ENCODE results near the gene PAM16.

Gene PAM16

DNA sequence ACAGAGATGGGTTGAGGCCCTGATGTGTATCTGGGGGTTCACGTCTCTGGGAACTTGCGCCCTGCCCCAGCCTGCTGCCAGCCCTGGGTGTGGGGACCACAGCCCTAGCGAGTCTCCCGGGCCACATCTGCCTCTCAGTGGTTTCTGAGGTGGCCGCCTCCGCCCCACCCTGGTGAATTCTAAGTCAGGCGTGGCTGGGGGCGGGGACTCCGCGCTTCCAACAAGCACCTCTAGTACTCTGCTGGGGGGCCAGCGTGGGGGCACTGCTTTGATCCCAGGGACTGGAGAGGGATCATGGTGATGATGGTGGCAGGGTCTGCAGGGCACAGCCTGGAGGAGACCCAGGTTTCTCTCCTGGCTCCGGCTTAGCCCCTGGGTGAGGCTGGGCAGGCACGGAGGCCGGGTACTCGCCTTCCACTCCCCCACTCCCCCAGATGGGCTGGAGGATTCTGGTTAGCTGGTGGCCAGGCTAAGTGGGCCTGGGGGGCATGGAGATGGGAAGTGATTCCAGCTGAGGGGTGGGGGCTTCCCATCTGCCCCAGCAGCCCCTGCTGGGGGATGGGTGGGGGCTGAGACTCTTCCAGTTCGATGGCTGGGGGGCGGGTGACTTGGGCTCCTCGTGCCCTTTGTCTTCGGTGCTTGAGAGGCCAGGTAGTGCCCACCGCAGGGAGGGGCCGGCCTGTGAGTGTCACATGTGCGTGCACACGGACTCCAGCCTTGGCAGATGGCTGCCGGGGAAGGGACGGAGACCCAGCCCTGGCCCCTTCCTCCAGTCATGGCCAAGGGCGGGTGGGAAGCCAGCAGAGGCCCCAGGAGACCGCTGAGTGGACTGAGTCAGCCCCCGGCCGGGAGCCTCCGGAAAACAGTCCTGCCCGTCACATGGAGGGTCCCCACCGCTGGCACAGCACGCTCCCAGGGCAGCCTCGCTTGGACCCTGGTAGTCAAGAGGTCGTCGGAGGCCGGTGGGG is 31.4 kb downstream of the PAM16 start:
- no peak for DNase-seq (ENCODE audit: low spot score)

DNA sequence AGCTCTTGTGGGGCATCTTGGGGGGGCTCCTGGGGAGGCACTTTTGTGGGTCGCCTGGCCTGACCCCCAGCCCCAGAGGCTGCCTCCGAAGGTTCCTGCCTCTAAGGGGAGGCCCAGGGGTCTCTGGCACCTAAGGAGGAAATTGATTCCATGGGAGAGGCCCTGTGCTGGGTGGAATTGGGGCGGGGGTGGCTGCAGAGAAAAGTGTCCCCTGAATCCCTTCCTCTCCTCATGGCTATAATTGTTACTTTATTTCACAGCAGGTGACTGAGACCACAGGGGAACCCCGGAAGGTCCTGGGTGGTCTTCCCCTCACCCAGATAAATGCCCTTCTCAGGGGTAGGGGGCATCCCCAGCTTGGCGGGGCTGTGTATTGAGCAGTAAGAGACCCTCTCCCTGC is 32.2 kb downstream of the PAM16 start:
- DNase-seq (ENCODE audit: low spot score), result no peak

DNA sequence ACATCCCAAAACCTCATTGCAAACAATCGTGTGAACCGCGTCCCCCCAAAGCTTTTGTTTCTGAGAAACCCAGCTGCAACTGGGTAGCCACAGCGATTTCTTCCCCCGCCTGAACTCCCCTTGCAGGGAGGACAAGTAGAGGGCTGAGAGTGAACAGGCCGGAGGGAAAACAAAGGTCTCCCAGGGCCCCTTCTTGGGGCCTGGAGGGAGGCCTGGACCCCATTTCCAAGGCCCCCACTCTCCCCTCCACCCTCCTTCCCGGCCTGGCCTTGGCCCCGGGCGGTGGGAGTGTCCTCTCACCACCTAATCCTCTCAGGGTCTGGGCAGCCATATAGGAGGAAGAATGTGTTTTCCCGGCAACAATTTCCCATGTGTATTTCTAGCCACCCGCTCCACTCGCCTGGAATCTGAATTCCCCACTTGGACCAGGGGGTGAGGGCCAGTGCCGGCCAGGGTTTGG is 32.6 kb downstream of the PAM16 start:
- DNase-seq (ENCODE audit: low spot score), result no peak

DNA sequence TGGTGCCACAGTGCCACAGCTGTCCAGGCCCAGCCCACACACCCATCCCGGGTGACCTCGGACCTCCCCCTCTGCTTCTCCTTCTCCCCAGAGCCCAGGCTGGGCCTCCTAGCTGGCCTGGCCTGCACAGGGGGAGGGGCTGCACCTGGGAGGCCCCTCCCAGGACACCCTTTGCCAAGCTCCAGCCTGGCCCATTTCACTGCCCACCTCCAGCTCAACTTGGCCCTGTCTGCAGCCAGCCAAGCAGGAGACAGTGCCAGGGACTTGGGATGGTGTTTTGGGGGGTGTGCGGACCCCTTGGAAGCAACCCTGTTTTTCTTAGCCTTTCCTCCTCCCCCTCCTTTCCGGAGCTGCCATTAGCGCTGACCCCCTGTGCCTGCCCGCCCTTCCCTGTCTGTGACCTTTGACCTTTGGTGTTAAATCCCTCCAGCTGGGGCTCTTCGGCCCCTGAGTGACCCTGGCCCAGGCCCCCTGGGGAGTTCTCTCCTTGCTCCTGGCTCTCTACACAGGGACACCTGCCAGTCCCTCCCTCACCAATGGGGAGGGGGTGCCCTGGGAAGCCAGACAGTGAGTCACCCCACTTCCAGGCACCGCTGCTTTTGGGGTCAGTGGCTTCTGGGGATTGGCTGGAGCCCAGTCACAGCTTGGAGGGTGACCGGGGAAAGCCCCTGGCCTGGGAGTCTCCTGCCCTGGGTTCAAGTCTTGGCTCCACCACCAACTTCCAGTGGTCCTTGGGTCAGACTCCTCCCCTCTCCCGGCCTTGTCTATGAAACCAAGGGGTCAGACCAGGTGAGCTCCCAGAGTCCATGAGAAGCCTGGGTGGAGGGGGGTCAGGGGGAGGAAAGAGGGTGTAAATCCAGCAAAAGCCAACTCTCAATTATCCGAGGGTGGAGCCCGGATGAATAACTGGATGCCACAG is 33.3 kb downstream of the PAM16 start:
- DNase-seq (ENCODE audit: low spot score), result no peak

DNA sequence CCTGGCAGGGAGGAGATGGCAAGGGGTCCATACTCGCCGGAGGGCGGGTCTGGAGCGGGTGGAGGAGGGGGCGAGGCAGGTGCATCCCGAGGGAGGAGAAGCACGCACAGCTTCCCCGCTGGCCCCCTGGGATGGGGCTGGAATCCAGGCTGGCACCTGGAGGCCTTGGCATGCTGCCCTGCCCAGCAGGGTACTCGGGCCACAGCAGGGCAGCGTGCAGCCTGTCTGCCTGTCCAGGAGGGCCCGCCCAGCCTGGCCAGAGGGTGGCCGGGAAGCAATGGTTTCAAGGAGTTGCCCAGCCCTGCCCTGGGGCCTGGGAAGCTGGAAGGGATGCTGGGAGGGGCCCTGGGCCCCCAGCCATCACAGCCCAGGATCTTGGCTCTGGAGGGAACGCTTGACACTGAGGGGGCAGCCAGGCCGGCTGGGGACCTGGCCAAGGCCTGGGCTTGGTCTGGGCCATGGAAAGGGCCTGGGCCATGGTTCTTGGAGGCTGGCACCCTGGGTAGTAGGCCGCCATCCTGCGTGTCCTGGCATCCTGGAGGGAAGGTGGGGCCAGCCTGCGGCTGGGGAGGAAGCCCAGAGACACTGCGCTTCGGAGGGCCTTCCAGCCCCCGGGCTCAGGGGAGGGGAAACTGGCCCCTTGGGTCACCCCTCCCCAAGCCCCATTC is 34.1 kb downstream of the PAM16 start:
- peak; percentile 59 for DNase-seq (ENCODE audit: low spot score)

DNA sequence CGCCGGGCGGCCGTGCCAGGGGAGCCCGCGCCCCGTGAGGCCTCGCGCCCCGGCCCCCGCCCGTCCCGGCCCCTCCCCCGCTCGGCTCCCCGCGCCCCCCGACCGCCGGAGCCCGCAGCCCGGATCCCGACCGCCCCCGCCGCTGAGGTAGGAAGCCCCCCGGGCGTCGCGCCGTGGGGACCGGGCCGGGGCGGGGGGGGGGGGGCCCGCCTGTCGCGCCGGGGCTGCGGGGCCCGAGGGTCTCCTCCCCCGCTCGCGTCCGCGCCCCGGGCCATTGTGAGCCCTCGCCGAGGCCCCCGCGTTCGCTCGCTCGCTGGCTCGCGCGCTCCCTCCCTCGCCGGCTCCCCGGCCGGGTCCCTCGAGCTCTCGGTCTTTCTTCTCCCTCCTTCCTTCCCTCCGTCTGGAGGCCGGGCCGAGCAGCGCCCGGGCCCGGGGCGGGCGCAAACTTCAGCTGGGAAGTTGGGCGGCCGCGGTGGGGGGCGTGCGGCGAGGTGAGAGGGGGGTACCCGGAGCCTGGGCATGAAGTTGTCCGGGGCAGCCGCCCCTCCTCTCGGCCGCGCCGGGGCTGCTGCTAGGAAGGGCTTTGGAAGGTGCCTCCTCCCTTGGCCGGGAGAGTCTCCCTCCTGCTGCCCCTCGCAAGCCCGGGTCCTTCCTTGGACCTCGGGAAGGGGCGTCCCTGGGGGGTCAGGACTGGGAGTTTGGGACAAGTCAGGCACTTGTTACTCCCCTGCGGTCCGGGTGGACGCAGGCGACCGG is 34.8 kb downstream of the PAM16 start:
- no peak for DNase-seq (ENCODE audit: low spot score)

DNA sequence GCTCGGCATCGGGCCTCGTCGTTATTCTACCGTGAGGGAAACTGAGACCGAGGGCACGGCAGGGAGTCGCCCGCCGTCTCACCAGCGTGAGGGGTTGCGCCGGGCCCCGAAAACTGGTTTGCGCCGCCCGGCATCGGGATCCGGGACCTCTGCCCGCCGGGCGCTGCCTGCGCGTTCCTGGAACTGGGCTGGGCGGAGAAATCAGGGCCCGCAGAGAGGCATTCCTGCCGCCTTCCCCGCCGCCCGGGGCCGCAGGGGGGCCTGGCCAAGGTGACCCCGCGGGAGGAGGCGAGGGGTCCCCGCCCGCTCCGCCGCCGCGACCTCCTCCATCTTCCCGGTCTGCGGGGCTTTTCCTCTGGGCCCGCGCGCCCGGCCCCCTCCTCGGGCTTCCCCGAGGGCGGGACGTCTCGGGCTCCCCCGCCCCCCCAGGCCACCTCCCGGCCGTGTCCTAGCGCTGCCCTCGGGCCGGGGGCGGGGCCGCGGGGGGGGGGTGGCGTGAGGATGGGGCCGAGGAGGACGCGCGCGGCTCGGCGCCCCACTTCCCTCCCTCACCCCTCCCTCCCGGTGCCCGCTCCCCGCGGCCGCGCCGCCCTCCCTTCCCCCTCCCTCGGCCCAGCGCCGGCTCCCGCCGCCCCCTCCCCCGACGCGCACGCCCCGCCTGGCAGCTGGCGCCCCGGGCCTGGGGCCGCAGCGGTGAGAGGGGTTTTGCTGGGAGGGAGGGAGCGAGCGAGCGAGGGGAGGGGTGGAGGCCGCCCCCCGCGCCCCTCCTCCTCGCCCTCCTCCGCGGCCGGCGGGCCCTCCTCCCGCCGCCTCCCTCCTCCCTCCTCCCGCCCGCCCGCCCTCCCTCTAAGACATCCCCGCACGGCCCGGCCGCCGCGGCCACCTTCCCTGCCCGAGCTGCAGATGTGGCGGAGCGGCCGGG is 35.7 kb downstream of the PAM16 start, which contains the start of gene GLIS2:
Gene GLIS2 (plus strand): TSS at position 882 of the 922 bp plus-strand sequence. CDS start 16,214 bp downstream, outside the sequence.
- peak; percentile 81 for DNase-seq (ENCODE audit: low spot score)

DNA sequence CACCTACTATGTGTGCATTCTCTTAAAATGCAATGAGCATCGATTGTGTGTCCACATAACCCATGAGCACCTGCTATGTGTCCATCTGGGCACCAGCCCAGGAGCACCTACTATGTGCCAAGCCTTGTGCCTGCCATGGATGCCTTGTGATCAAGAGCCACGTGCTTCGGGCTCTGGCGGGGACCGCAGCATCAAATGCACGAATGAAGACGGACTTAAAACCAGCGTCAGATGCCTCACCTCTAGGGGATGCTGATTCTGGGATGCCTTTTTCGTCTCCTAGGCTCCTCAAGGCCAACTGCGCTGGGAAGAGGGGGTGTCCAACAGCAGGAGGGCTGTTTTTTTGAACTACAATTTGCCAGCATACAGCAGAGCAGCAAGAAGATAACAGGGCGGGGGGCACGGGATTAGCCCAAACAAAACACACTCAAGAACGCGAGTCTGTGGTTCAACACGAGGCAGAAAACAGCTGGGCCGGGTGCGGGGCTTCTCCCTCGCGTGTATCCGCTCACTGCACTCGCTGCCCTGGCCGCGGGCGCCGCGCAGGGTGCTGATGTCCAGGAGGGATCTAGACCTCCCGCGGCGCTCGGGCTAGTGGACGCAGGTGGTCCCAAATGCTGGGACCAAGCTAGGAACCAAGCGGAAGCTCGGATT is 36.5 kb downstream of the PAM16 start:
- DNase-seq (ENCODE audit: low spot score), result peak; percentile 84

DNA sequence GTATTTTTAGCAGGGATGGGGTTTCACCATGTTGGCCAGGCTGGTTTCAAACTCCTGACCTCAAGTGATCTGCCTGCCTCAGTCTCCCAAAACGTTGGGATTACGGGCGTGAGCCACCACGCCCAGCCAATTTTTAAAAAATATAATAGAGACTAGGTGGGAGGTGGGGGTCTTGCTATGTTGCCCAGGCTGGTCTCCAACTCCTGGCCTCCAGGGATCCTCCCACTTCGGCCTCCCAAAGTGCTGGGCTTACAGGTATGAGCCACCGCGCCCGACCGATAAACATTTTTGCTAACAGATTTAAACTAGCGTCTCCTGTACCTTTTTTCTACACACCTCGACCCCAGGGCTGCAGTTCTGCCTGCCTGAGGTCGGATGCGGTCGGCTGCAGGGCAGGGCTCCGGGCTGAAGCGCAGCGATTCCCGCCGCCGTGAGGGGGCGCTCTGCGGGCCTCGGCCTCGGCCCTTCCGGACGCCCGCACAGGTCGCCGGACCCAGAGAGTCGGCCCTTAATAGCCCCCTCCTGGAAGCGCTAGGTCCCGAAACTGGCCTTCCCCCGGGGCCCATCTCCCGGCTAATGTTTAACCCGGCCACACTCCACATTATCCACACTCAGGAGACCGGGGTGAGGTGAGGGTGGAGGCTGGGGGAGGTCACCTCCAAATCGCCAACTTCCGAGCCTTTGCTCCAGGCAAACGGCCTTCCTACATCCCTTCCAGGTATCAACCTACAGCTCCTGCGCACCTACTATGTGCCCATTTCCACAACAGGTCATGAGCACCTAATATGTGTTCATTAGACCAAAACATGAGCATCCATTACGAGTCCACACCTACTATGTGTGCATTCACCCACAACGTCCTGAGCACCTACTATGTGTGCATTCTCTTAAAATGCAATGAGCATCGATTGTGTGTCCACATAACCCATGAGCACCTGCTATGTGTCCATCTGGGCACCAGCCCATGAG is 37.3 kb downstream of the PAM16 start:
- peak; percentile 29 for DNase-seq (ENCODE audit: low spot score)

DNA sequence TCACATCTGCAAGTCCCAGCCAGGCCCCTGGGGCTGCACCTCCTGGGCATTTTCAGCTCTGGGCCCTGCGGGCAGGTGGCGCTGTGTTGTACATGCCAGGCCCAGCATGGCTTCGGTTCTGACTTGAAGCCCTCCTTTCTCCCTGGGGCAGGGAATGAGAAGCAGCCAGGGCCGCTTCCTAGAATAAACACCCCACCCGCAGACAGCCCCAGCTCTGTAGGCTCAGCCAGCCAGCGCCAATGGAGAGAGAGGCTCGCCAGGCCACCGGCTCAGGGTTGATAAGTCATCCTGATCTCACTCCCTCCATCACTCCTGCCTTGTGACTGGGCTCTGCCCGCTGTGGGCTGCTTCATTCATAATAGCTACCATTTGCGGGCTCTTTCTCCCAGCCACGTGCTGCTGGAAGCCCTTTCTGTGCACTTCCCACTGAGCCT is 41.3 kb downstream of the PAM16 start:
- peak; percentile 62 for DNase-seq (ENCODE audit: low spot score)

DNA sequence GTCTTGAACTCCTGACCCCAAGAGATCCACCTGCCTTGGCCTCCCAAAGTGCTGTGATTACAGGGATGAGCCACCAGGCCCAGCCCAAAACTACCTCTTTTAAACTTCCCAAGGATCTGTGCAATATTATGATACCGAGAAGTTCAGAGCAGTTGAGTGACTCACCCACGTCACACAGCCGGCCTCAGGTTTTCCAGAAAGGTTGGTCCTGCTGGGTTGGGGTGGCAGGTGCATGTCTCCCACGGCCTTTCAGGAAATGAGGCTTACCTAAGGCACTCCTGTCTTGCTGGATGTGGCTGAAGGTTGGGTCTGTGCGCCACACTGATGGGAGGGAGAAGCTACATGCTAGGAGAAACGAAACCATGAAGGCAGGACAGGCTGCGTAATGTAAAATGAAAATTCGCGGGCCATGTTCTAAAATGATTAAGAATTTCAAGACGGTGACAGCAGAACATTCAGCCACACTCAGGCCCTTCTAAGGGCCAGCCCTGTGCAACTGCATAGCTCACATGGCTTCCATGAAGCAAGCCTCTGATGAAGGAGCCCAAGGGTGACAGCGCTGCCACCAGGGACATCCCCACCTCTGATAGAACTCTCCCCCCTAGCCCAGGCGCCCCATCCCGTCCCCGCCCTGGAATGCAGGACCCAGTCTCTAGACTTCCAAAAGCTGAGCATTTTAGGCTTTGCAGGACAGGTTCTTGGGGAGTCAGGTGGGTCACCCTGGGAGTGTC is 41.9 kb downstream of the PAM16 start:
- no peak for DNase-seq (ENCODE audit: low spot score)

DNA sequence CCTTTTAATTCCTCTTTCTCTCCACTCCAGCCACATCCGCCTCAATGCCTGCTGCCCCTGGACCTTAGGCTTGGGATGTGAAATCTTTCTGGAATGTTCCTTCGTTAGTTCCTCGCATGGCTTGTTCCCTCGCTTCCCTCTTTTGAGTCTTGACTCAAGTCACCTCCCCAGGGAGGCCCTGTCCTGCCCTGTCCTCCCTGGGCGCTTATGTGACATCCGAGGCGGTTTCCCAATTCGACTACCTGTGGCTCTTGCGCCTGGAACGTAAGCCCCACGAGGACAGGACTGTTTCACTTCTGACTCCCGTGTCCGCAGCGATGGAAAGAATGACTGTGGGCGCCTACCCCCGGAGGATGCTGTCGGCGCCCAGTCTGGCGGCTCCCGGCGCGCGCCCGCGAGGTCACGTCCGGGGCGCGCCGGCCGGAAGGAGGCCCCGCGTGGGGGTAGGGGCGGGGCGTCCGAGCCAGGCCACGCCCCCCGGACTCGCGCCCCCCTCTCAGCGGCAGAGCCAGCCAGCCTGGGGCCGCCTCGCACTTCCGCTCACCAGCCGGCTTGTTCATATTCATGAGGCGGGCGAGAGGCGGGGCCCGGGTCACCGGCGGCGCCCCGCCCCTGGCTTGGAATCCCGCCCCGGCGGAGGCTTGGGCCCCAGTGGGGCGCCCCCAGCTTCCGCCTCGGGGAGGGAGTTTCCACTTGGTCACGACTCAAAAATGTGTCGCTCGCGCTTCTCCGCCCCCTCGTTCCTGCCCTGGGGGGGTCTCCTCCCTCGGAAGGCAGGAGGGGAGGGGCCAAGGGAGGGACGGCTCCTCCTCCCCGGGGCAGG is 43.7 kb downstream of the PAM16 start:
- DNase-seq (ENCODE audit: low spot score), result peak; percentile 97

DNA sequence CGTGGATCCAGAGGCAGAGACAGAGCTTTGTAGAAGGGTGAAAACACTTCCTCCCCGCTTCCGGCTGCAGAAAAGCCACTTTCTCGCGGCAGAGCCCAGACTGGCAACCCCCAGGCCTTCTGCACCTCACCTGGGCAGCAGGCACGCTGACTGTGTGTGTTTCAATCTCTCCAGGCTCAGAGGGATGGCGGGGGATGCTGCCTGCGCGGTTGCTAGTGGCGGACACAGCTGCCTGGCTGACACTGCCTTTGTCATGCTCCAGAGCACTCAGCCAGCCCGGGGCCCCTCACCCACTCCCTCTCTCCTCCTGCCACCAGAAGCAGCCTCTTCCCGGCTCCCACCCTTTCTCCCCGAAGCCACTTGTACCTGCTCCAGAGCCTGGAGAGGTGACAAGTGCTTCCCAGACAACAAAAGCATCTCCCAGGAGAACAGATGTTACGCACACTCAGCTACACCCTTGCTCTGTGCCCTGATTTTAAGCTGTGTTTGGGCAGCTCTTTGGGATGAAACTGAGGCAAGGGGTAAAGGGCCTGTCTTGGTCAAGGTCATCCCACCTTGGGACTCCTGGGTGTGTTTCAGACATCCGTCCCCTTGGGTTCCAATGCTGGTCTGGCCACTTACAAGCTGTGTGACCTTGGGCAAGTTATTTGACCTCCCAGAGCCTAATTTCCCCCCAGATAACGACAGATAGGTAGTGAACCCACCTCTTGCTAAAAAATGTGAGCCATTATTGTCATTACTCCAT is 44.5 kb downstream of the PAM16 start:
- DNase-seq (ENCODE audit: low spot score), result peak; percentile 50

DNA sequence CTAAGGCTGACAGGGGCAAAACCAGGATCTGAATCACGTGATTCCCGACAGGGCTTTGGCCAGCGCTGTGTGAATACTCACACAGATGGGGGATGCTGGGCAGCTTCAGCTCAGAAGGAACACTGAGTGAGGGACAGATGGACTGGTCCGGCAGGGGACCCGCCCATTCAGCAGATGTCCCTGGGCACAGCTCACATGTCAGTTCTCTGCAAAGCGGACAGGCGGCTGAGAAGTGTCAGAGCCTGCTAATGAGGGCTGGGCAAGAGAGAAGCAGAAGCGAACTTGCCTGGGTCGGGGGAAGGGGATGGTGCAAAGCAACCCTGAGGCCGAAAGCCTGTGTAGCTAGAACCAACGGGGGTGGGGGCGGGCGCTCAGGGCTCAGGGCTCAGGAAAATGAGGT is 47.1 kb downstream of the PAM16 start:
- DNase-seq (ENCODE audit: low spot score), result no peak

DNA sequence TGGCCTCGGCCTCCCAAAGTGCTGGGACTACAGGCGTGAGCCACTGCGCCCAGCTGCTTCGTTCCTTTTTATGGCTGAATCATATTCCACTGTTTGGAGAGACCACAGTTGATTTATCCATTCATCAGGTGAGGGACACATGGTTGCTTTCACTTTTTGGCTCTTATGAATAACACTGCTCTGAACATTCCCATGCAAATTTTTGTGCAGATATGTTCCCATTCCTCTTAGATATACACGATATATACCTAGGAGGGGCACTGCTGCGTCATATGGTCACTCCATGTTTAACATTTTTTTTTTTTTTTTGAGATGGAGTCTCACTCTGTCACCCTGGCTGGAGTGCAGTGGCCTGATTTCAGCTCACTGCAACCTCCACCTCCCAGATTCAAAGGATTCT is 49.2 kb downstream of the PAM16 start:
- no peak for DNase-seq (ENCODE audit: low spot score)

DNA sequence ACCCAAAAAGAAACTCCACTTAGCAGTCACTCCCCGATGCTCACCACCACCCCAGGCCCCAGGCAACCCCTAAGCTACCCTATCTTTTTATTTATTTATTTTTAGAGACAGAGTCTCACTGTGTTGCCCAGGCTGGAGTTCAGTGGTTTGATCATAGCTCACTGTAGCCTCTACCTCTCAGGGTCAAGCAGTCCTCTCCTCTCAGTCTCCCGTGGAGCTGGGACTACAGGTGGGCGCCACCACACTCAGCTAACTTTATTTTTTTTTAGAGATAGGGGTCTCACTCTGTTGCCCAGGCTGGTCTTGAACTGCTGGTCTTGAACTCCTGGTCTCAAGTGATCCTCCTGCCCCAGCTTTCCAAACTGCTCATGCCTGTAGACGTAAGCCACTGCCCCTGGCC is 49.9 kb downstream of the PAM16 start:
- no peak for DNase-seq (ENCODE audit: low spot score)

Data from RKO (cell line).